GM21528 (cell line): Measurements from ENCODE around the gene CCDC192.

Experiments used
- ATAC-seq: cut with Tn5 transposase; IDR thresholded peaks from one replicate; pipeline ENCODE4 v1.9.1; 2021; ENCODE audit warnings: mild to moderate bottlenecking, moderate library complexity; ENCODE audit not compliant: unreplicated experiment, low FRiP score

Gene CCDC192

DNA sequence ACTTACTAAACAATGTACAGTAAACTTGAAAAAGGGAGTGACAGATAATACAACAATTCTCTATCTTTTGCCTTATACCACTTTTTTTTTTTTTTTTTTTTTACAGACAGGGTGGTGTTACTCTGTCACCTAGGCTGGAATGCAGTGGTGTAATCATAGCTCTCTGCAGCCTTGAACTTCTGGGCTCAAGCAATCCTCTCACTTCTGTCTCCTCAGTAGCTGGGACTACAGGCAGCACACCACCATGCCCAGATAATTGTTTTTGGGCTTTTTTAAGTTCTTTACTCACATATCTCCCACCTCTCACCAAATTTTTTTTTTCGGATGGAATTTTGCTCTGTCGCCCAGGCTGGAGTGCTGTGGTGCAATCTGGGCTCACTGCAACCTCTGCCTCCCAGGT is 208.4 kb downstream of the CCDC192 start:
- ATAC-seq = no peak

DNA sequence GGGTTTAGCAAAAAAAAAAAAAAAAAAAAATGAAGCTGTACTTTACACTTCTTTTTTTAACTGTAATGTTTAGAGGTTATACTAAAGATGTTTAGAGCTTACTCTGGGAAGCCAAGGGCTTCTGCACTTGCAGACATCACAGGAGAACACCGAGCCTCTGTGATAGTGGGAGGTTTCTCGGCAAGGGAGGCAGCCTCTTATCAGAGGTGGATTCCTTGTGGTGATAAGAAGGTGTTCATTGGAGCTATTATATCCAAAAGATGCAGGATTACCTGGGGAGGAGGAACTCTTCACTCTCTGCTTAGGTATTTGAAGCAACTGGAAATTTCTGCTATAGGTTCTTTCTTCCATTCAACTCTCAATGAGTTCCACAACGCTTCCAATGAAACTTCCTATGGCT is 209.2 kb downstream of the CCDC192 start:
- no peak for ATAC-seq

DNA sequence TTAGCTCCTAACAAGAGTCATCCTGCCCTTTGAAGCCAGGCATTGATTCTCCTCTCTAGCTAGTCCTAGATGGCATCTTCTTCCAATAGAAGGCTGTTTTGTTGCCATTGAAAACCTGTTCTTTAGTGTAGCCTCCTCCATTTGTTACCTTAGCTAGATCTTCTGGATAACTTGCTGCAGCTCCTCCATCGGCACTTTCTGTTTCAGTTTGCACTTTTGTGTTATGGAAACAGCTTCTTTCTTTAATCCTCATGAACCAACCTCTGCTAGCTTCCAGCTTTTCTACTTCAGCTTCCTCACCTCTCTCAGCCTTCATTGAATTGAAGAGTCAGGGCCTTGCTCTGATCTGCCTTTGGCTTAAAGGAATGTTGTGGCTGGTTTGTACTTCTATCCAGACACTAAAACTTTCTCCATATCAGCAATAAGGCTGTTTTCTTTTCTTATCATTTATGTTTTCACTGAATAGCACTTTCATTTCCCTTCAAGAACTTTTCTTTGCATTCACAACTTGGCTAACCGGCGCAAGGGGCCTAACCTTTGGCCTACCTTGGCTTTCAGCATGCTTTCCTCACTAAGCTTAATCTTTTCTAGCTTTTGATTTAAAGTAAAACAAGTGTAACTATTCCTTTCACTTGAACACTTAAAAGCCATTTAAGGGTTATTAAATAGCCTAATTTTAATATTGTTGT is 213.8 kb downstream of the CCDC192 start:
- ATAC-seq = no peak

DNA sequence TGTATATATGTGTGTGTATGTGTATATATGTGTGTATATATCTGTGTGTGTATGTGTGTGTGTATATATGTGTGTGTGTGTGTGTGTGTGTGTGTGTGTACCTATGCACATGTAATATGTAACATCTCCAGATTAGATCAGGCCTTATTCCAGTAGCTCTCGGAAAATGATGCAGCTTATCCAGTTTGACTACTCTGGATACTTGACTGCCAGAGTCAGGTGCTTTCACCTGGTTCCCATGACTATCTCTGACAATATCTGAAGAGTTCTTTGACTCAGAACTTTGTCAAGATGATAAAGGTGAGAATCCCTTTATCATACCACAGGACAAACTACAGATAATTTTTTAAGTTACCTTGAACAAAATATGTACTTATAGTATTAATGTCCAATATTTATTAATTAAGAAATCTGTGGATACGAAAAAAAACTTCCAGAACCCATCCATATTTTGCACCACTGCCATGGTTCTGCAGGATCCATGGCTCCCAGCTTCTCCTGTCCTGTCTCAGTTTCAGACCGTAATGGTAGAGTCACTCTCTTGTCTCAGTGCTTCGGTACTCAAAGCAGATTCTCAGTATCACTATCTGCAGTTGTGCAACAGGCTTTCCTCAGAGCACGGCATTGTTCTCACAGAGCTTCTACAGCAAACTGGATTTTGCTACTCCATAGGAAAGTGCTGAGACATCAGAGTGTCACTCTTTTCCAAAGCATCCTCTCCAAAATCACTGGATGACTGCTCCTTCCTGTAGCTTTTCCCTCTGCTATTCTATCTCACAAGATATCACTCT is 216.0 kb downstream of the CCDC192 start:
- no peak for ATAC-seq

DNA sequence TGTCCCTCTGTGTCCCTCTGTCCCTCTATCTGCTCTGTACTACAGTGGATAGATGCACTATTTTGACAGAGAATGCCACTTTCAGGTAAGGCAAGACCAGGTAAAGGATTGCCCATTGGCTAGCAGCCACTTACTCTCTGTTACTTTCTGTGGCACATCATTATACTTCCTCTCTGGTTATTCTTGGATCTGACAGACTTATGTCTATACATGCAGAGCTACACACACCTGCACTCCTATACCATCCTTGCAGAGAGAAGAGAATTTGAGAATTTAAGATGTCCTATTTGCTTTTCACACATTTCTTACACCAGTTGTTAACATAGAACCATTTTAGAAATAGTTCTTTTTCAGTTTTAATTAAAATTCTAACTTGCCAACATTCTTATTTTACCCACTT is 216.6 kb downstream of the CCDC192 start:
- no peak for ATAC-seq

DNA sequence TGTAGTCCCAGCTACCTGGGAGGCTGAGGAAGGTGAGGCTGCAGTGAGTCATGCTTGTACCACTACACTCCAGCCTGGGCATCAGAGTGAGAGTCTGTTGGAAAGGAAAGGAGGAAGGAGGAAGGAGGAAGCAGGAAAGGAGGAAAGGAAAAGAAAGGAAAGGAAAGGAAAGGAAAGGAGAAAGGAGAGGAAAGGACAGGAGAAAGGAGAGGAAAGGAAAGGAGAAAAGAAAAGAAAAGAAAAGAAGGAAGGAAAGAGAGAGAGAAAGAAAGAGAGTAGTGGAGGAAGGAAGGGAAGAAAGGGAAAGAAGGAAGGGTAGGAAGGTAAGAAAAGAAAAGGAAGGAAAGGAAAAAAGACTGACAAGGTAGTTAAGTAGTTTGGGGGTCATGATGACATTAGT is 217.7 kb downstream of the CCDC192 start:
- no peak for ATAC-seq

DNA sequence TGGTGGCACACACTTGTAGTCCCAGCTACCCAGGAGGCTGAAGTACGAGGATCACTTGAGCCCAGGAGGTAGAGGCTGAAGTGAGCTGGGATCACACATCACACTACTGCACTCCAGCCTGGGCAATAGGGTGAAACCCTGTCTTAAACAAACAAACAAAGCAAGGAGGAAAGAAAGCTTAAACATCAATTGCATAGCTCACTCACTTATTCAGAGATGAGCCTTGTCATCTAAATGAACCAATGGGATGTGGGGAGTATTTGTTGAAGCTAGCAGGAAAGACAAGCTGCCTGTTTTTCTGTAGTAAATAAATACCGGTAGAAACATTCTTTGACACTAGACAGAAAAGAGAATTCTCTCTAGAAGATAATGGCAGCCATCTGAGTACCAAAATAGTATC is 219.4 kb downstream of the CCDC192 start:
- ATAC-seq = no peak

DNA sequence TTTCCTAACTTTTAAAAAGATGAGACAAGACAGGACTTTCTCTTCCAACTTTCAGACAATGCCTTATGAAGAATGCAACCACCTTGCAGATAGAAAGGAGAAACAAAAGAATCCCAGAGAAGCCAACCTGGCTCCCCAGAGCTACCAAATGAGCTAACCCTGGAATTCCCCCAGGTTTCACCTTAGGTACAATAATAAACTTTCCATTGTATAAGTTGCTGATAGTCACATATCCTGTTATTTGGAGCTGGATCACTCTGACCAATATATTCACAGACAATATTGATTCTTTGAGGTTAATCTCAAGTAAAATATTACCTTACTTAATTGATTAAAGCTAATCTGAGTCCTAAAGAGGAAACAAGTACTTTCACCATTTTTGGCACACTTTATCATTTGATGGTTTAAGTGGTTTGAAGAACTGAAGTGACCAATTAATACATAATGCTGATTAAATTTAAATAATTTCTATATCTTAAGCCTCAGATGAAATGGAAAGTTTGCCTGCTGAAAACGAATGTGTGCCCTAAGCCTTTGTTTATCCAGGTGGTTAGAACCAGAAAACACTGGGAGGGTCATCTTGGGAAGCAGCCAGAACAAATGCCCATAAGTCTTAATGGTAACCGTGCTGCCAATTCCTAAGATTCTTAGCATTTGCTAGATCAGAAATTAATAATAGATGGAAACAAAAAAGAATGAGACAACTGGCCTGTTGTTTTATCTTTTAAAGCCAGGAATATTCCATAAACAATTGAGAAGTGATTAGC is 220.8 kb downstream of the CCDC192 start:
- ATAC-seq = no peak

DNA sequence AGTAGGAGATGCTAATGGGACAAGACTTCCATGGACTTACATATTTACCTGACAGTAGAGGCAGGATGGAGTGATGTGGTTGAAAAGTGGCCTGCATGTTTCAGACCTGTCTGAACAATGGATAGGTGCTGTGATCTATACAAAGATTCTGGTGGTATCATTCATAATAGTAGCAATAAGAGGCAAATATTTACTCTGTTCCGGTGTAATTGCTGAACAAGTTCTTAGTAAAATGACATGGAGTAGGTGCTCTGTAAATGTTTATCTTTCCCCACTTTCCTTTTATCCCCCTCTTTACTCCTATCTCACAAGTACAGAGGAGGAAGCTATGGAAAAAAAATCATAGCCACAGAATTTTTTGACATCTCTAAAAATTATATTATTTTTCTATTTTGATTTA is 221.4 kb downstream of the CCDC192 start:
- ATAC-seq = no peak

DNA sequence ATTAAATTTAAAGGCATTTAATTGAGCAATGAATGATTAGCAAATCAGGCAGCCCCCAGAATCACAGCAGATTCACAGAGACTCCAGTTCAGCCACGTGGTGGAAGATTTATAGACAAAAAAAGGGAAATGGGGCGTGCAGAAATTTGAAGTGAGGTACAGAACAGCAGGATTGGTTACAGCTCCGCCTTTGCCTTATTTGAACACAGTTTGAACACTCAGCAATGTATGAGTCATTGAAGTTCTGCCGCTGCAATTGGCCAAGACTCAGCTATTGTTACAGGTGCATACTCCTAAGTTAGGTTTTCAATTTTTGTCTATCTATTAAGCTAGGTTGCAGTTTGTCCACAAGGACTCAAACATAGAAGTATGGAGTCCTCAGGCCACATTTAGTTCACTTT is 222.7 kb downstream of the CCDC192 start:
- ATAC-seq = no peak

DNA sequence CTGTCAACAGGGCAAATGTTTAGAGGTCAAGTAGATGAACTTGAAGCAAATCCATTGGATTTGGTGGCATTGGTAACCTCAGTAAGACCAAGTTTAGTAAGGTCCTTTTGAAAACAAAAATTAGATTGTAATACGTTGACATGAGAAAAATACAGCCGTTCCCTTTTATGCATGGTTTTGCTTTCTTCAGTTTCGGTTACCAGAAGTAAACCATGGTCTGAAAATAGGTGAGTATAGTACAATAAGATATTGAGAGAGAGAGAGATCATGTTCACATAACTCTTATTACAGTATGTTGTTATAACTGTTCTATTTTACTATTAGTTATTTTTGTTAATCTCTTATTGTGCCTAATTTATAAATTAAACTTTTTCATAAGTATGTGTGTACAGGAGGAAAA is 223.8 kb downstream of the CCDC192 start:
- no peak for ATAC-seq

DNA sequence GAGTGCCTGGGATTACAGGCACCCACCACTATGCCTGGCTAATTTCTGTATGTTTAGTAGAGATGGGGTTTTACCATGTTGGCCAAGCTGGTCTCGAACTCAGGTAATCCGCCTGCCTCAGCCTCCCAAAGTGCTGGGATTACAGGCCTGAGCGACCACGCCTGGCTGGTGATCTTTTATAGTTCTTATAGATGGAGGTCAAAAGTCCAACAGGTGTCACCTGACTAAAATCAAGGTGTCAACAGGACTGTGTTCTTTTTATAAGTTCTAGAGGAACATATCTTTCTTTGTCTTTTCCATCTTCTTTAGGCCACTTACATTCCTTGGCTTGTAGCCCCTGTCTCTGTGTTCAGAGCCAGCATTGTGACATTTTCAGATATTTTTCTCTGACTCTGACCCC is 224.9 kb downstream of the CCDC192 start:
- ATAC-seq = no peak

DNA sequence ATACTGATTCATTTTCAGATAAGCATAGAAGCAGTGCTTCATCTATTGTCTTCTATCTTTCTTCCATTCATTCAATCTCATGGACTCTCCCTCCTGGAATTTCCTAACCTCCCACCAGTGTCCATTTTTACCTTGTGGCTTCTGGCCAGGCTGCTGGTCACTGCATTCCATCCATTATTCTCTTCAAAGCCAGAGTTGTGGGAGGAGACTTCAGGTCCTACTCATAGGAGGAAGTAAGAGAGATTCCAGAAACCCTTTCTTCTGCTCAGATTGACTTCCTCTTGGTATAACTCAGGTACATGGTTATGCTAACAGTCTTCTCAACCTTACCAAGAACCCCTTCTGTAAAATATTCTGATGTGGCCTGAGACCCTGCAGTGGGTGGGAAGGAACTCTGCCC is 227.1 kb downstream of the CCDC192 start:
- no peak for ATAC-seq

DNA sequence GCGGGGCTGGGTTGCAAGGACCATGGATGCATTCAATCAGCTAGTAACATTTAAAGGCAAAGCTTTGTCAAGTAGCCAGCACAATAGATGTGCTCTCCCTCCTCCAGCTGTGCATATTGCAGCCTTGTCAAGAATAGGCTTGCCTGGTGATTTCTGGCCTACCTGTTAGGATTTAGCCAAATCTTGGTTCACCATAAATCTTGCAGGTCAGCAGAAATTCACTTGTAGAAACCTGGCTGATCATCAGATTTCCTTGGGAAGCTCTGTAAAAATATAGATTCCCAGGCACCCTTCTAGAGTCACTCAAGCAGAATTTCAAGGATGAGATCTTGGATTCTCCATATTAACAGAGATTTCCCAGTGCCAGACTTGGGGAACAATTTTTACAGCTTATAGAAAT is 228.2 kb downstream of the CCDC192 start:
- ATAC-seq = no peak

DNA sequence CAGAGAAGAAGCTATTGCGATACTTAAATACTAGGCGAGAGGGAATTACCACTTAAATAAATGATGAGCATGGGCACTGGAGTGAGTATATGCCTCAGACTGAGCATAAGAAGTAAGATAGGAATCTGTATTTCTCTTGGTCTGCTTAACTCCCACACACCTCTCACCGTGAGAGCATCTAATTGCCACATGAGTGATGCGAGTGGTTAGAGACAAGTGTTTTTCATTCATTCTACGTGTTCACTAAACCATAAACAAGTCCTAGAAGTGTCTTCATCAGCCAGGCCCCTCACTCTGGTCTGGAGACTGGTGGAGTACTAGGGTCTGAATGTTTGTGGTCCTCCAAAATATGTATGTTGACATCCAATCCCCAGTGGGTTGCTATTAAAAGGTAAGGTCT is 230.2 kb downstream of the CCDC192 start:
- ATAC-seq = no peak

DNA sequence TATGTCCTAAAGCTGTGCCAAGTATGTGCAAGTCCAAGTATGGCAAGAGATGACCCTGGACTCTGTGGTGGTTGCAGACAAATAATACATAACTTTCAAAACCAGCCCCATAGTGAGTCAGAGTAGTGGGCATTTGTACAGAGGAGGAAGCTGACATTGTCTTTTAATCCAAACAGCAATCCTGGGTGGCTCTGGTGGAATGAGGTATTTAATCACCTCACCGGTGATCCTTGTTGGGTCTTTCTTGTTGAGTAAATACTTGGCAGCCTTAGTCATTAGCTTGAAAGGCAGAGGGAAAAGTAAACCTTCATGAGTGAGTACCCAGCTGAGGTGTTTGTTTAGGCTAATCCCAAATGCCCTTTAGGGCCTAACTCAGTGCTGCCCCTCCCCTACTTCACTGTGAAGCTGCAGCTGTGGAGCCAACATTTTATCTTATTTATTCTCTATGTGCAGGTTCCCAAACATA is 231.6 kb downstream of the CCDC192 start:
- ATAC-seq = no peak

DNA sequence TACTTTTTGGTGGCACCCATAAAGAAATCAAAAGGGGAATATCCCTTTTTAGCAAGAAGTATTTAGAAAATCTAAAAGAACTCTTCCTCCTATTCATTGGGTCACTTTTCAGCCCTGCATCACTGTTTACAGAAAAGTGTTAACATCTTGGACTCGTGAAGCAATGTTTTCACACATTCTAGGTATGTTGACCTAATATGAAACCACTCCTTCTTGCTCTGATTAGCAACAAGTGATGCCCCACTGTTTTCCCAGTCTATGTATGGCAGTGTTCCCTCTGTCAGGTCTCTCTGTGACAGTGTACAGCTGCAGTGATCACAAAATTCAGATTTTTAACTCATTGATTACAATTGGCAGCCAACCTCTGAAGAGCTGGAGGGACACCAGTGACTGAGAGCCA is 232.2 kb downstream of the CCDC192 start:
- no peak for ATAC-seq

DNA sequence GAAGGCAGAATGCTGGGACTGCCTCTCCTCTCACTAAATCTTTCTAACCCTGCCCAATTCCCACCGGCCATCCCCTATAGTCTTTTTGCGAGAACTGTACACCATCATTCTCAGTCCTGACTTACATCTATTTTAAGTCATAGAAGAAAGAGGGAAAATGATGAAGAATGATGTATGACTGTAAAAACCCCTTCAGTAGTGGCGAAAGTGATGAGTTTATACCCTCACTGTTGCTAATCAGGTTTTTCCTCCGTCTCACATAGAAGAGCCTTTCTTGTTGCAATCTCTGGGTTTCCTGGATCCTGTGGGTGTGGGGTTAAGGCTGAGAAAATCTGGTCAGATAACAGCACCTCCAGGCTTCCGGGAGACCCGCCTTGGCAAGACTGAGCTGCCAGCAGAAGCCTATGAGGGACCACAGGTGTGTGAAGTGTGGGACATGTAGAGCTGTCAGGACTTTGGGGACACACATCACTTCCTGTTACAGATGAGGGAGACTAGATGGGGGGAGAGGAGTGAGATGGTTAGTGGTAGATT is 233.3 kb downstream of the CCDC192 start:
- no peak for ATAC-seq

DNA sequence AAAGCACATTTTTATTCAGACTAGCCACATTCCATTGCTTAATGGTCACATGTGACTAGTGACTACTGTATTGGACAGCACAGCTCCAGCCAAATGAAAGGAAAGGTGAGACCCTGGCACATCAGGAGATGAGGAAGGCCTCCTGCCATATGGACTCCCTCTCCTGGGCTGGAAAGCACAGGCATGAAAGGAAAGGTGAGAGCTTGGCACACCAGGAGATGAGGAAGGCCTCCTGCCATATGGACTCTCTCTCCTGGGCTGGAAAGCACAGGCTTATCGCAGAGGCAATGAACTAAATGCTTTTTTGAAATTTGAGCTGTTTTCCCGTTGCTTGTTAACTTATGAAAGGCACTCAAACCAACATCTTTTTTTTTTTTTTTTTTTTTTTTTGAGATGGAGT is 235.6 kb downstream of the CCDC192 start:
- no peak for ATAC-seq

DNA sequence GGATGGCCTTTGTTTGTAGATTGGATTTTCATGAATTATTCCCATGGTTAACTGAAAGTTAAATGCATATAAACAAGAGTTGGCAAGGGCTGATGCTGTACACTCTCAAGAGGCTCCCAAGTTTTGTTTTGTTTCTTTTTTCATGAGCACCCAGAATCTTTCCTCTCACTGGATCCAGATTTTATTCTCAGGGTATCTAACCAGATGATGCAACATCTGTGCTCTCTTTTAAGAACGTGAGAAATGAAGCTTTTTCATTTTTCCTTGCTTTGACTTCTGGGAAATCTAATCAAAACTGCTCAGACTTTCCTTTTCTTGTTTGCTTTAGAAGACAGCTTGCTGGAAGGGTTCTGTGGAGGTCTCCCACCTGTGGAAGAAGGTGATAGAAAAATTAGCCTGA is 237.7 kb downstream of the CCDC192 start:
- no peak for ATAC-seq

DNA sequence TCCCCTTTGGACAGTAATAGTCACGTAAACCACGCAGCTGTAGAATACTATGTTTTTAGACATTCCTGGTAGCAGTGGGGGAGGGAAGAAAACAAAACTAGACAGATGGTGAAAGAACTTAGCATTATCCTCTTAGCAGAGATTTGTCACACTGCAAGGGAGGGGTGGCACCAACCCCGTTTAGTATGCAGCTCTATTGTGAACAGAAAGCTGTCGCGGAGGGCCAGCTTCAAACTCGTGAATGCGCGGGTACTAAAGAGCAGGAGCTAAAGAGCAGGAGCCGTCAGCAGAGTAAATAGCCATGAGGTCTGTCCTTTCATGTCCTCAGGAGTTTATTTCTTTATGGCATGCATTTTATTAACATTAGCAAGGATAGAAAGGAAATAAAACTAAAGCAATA is 238.5 kb downstream of the CCDC192 start:
- no peak for ATAC-seq
